Measurements from ENCODE around the gene CNKSR3.

DNA sequence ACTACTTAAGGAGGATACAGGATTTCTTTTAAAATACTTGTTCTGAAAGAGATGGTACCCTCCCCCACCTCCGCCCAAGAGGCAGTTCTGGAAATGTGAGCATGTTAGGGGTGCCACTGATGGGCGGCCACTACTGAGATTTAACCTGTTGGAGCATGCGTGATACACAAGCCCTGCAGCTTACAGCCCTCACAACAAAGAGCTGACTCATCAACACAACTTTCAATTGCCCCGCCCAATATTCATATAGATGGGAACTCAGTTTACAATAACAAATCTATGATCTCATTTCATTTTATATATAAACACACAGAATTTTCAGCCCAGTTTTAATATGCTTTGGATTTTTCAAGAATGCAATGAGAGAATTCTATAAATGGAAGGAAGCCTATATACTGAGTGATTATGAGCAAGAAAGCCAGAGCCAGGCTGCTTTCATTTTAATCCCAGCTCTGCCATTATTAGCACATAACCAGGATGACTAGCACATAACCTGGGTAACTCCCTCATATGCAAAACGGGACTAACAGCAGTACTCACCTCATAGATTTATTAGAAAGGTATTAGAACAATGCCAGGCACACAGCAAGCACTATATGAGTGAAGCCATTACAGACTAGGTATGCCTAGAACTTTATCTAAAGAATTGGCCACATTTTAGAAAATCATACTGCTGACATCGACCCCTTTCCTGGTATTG lies 108.3 kb downstream of the CNKSR3 start:
- TF ChIP-seq, protein P1, sequence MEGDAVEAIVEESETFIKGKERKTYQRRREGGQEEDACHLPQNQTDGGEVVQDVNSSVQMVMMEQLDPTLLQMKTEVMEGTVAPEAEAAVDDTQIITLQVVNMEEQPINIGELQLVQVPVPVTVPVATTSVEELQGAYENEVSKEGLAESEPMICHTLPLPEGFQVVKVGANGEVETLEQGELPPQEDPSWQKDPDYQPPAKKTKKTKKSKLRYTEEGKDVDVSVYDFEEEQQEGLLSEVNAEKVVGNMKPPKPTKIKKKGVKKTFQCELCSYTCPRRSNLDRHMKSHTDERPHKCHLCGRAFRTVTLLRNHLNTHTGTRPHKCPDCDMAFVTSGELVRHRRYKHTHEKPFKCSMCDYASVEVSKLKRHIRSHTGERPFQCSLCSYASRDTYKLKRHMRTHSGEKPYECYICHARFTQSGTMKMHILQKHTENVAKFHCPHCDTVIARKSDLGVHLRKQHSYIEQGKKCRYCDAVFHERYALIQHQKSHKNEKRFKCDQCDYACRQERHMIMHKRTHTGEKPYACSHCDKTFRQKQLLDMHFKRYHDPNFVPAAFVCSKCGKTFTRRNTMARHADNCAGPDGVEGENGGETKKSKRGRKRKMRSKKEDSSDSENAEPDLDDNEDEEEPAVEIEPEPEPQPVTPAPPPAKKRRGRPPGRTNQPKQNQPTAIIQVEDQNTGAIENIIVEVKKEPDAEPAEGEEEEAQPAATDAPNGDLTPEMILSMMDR (IDR thresholded peaks at IDR 0.05), result no peak
- TF ChIP-seq POLR2AphosphoS5 (IDR thresholded peaks at IDR 0.05) (no peak), POLR2A (IDR thresholded peaks at IDR 0.05) (no peak)

Measured in suprapubic skin (tissue), 4 donors.